HepG2 (cell line): Measurements from ENCODE around the gene NT5C. TPM values are rescaled to one million over a fixed set of nuclear protein-coding genes. Genes with fewer than 3 reads are reported as not detected.

Experiments
- ATF1 ChIP-seq: IDR thresholded peaks from 2 replicates; pipeline ENCODE4 v1.6.1; 2016; ENCODE audit warnings: mild to moderate bottlenecking, control low read depth
- CBX1 ChIP-seq: IDR thresholded peaks from one replicate; pipeline ENCODE4 v1.6.1; 2016; ENCODE audit warnings: antibody characterized with exemption, low read depth
- IKZF1 ChIP-seq: fragments of 450-650 bp; IDR thresholded peaks from 2 replicates; pipeline ENCODE4 v1.7.1; 2016
- KLF16 ChIP-seq, 2 experiments: sonication (generic) in 1 of 2; formaldehyde crosslinking in 1 of 2; IDR thresholded peaks; 2 replicates each; pipeline versions ENCODE4 v1.6.1 to v1.8.0; 2016 to 2023; ENCODE audit warnings: missing genetic modification reagents in 2 of 2, missing compliant biosample characterization in 1 of 2
- MED13 ChIP-seq: sonication (generic); formaldehyde crosslinking; IDR thresholded peaks from 2 replicates; pipeline ENCODE4 v1.5.0; 2020; ENCODE audit warnings: missing genetic modification reagents
- NBN ChIP-seq: fragments of 450-650 bp; conservative IDR thresholded peaks from 2 replicates; pipeline ENCODE4 v1.6.1; 2017
- PAXIP1 ChIP-seq: sonication (generic); formaldehyde crosslinking; conservative IDR thresholded peaks from 2 replicates; pipeline ENCODE4 v1.4.0; 2020; ENCODE audit warnings: mild to moderate bottlenecking, missing genetic modification reagents, moderate library complexity
- PHF21A ChIP-seq: sonication (generic); formaldehyde crosslinking; IDR thresholded peaks from 2 replicates; pipeline ENCODE4 v1.5.0; 2020; ENCODE audit warnings: mild to moderate bottlenecking, missing genetic modification reagents
- REL ChIP-seq: sonication (generic); formaldehyde crosslinking; conservative IDR thresholded peaks from 2 replicates; pipeline ENCODE4 v1.8.0; 2022; ENCODE audit warnings: mild to moderate bottlenecking, missing genetic modification reagents, moderate library complexity
- RFXAP ChIP-seq: sonication (generic); formaldehyde crosslinking; IDR thresholded peaks from 2 replicates; pipeline ENCODE4 v1.4.0; 2020; ENCODE audit warnings: missing genetic modification reagents, borderline replicate concordance
- SIN3A ChIP-seq: IDR thresholded peaks from 2 replicates; pipeline ENCODE4 v1.6.1; 2011; ENCODE audit warnings: low read depth, mild to moderate bottlenecking, control low read depth, low read length, borderline replicate concordance
- SKI ChIP-seq: fragments of 450-650 bp; IDR thresholded peaks from one replicate; pipeline ENCODE4 v1.6.1; 2018; ENCODE audit warnings: mild to moderate bottlenecking; ENCODE audit not compliant: partially characterized antibody
- SMAD3 ChIP-seq: sonication (generic); formaldehyde crosslinking; IDR thresholded peaks from 2 replicates; pipeline ENCODE4 v1.4.0; 2020; ENCODE audit warnings: missing genetic modification reagents
- SRSF1 ChIP-seq: fragments of 200-400 bp; formaldehyde crosslinking; optimal IDR thresholded peaks from 2 replicates; pipeline ENCODE3; 2017; ENCODE audit warnings: mild to moderate bottlenecking, low read depth, low read length, moderate library complexity
- STAT5B ChIP-seq: sonication (generic); formaldehyde crosslinking; IDR thresholded peaks from 2 replicates; pipeline ENCODE4 v1.4.0; 2020; ENCODE audit warnings: missing genetic modification reagents
- ZBTB33 ChIP-seq: sonication (generic); formaldehyde crosslinking; IDR thresholded peaks from 2 replicates; pipeline ENCODE4 v1.4.0; 2020; ENCODE audit warnings: missing genetic modification reagents
- ZBTB7A ChIP-seq: sonication (generic); formaldehyde crosslinking; IDR thresholded peaks from 2 replicates; pipeline ENCODE4 v1.8.0; 2022; ENCODE audit warnings: mild to moderate bottlenecking, missing genetic modification reagents
- ZNF225 ChIP-seq: sonication (generic); formaldehyde crosslinking; IDR thresholded peaks from 2 replicates; pipeline ENCODE4 v1.4.0; 2020; ENCODE audit warnings: mild to moderate bottlenecking, missing genetic modification reagents
- ZNF282 ChIP-seq: fragments of 450-650 bp; IDR thresholded peaks from 2 replicates; pipeline ENCODE4 v1.6.1; 2018; ENCODE audit not compliant: partially characterized antibody
- ZNF3 ChIP-seq: IDR thresholded peaks from 2 replicates; pipeline ENCODE4 v1.7.0; 2017; ENCODE audit warnings: inconsistent platforms
- ZNF549 ChIP-seq: sonication (generic); formaldehyde crosslinking; IDR thresholded peaks from 2 replicates; pipeline ENCODE4 v1.5.0; 2020; ENCODE audit warnings: missing genetic modification reagents
- ZNF710 ChIP-seq: sonication (generic); formaldehyde crosslinking; IDR thresholded peaks from 2 replicates; pipeline ENCODE4 v1.5.0; 2020; ENCODE audit warnings: mild to moderate bottlenecking, missing genetic modification reagents, borderline replicate concordance
- ZNF770 ChIP-seq: sonication (generic); formaldehyde crosslinking; IDR thresholded peaks from 2 replicates; pipeline ENCODE4 v1.5.0; 2020; ENCODE audit warnings: mild to moderate bottlenecking, missing genetic modification reagents
- ZNF790 ChIP-seq: sonication (generic); formaldehyde crosslinking; IDR thresholded peaks from 2 replicates; pipeline ENCODE4 v1.8.0; 2022; ENCODE audit warnings: missing genetic modification reagents, mild to moderate bottlenecking, borderline replicate concordance
- polyA plus RNA-seq, 8 experiments: library from polyadenylated mRNA; depleted of rRNA in 3 of 8; stranded (reverse) in 7 of 8; unstranded in 1 of 8; fragments of >200 nt; fragmentation: Illumina TruSeq in 4 of 8; extraction: Trizol in 4 of 8; gene quantifications; 2 replicates each; pipeline versions ENCODE4 v1.2.1 to v1.2.3, GENCODE V29; 2011 to 2016; ENCODE audit warnings: low read depth in 4 of 8, missing spikeins in 1 of 8, mixed read lengths in 1 of 8; ENCODE audit not compliant: insufficient read depth in 1 of 8
- total RNA-seq, 5 experiments: library from RNA; depleted of rRNA; stranded (reverse); fragments of >200 nt; fragmentation: Illumina TruSeq; extraction: Trizol; gene quantifications; 2 replicates each; pipeline ENCODE4 v1.2.3, GENCODE V29; 2016; ENCODE audit warnings: low read depth in 1 of 5

The NT5C gene
- total and polyA plus RNA-seq, 2 of the 13 experiments (the other 11 are each of a cell fraction or from before 2014, with no cell fraction given), result 42.8 to 48.6 TPM

GRCh38 chr17:75133001-75133400, 1.5 kb upstream of the NT5C start (continued):
- TF ChIP-seq ZNF3 (CRISPR knock-in tag), result no peak
- TF ChIP-seq SIN3A, result no peak
- TF ChIP-seq STAT5B (CRISPR knock-in tag), result peak; percentile 32; the same call in 1 of the 2 replicates
- TF ChIP-seq RFXAP (CRISPR knock-in tag), result no peak
- TF ChIP-seq REL, result no peak
- no peak for TF ChIP-seq SRSF1
- peak; percentile 47; the same call in 1 of the 2 replicates for TF ChIP-seq PAXIP1 (CRISPR knock-in tag)
- peak; percentile 48; the same call in 1 of the 2 replicates for TF ChIP-seq ZBTB33 (CRISPR knock-in tag)
- TF ChIP-seq CBX1, result no peak
- TF ChIP-seq ATF1, result no peak
- TF ChIP-seq ZNF710, result no peak
- TF ChIP-seq ZNF225, result no peak
- TF ChIP-seq PHF21A, result peak; percentile 56
- TF ChIP-seq SMAD3, result no peak
- TF ChIP-seq ZNF770 (CRISPR knock-in tag), result no peak
- no peak for TF ChIP-seq SKI
- TF ChIP-seq NBN, result no peak
- TF ChIP-seq ZNF790 (CRISPR knock-in tag), result no peak
- no peak for TF ChIP-seq IKZF1
- TF ChIP-seq ZNF549, result no peak
- no peak for TF ChIP-seq ZNF282
- TF ChIP-seq ZBTB7A (CRISPR knock-in tag), result peak; percentile 47; the same call in 1 of the 2 replicates
- no peak for TF ChIP-seq MED13 (CRISPR knock-in tag)
- TF ChIP-seq KLF16 (CRISPR knock-in tag; IDR thresholded peaks at IDR 0.05), result no peak
